Middle frontal gyrus (tissue), 1 donor: Measurements from ENCODE around the gene PPP1R12A.

ENCODE experiments used
- DNase-seq: peaks from one replicate; pipeline ENCODE4 v3.0.0-alpha.2; 2015; ENCODE audit warnings: low spot score; ENCODE audit errors: extremely low spot score

Gene PPP1R12A

DNA sequence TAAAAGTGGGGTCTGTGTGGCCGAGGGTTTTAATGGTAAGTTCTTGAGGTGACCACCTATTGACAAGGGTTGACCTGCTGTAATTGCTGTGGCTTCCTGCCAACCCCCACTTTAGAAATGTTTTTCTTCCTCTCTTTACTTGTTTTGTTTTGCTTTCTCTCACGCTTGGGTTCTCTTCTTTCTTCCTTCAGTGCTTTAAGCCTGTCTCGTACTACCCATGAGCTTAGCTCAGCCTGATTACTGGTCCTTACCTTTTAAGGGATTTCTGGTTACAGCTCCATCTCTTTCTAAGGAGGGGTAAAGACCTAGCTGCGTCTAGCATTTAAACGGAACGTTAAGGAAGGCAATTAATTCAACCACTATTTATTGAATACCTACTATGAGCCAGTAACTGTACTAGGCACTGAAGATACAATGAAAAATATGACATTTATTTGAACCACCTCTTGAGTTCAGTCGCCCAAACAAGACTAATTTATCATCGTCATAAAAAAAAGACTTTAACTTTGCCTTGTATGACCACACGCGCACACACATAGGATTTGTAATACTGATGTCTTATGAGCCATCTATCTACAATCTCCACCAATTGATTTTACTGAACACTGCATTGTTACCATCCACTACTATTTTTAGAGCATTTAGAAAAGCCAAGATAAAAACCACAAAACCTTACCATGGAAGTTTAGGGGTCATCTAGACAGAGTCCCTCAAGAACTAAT lies 888 bp upstream of the PPP1R12A start:
- no peak for DNase-seq

DNA sequence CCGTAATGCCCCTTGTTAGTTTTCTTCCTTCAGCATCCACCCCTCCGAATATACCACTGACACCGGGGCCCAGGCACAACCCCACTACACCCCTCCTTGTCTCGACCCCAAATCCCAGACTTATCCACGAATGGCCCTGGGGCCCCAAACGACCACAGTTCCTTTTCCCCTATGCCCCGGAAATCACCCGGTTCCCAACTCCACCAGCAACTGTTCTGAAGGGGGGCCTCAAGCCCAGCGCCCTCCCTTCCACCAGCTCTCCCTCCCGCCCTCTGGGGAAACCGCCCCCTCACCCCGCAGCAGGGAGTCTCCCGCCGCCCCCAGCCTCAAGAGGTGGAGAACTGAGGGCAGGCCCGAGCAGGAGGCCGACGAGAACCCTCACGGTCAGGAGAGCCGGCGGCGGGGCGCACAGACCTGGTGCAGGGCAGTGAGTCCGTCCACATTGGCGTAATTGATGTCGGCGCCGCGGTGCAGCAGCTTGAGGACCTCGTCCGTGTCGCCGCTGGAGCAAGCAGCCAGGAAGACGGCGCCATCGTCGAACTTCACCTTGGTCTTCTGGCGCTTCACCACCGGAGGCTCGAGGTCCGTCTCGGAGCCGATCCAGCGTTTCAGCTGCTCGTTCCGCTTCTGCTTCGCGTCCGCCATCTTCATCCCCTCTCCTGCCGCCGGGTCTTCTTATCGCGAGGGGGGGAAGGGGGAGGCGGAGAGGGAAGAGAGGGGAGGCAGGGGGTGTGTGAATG lies 446 bp downstream of the PPP1R12A start:
- no peak for DNase-seq

DNA sequence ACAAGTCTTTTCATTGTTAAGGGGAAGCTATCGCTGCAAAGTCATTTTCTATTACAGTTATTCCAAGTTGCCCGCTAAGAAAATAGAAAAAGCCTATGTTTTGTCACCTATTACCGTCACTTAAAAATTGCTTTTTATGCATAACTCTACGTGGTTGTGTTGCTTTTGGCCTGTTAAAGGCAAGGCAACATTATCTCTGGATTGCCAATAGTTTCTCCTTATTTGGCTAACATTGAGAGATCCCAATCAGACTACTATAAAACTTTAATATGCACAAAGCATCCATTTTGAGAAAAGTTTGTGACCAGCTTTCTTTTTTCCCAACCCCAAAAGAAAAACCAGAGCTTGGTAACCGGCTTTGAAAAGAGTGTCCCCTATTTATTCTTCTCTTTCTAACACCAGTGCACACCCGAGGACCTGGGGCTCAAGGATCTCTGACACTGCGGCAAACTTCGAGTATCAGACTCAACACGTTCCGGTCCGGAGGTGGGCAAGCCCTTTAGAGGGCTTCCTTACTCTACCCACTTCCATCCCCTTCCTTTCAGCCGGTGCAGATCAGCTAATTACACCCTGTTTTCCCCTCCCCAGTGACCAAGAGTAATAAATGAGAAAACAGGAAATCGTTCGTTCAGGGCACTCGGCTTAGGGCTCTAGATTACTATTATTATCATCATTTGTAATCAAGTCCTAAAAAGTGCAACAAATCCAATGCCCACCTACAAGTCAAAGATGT lies 1.2 kb downstream of the PPP1R12A start:
- DNase-seq = no peak

DNA sequence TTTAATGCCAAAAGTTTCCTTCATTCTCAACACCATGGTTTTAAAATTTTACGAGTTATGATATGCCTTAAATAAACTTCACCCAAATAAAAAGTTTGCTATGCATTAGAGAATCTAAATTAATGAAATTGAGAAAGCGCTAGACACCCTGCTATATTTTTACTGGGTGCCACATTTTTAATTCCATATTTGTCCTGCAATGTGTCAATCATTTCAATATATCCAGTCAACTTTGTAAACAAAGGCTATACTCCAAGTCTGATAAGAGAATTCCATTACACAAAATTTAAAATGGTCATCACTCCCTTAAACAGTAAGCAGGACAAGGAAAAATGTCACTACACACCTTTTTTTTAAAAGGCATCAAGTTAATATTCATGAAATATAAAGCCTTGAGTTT lies 1.9 kb downstream of the PPP1R12A start:
- no peak for DNase-seq

DNA sequence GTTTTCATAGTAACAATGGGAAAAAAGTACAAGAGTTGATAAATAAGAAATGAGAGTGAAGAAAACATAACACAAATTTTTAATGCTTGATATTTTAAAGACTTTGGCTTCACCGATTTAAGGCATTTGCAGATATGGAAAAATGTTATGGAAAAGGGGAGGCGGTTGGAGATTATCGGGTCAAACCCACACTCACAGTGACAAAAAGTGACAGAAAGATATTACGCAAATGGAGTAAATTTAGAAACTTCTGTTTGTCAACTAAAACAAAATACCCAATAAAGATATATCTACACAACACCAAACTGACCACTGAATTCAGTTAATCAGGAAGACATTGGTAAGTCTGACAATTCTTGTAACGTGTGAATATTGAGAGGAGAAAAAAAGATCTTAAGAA lies 2.5 kb downstream of the PPP1R12A start:
- no peak for DNase-seq

DNA sequence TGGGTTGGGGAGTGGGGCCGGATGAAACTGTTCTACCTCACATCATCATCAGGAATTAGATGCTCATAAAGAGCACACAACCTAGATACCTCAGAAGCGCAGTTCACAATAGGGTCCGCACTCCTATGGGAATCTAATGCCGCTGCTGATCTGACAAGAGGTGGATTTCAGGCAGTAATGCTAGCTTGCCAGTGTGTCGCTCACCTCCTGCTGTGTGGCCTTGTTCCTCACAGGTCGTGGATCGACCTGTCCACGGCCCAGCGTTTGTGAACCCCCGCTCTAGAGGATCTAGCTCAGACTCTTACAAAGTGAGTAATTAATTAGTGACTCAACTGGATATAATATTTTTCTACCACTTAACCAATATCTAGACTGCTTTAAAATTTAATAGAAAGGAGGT lies 5.8 kb downstream of the PPP1R12A start:
- DNase-seq = no peak

DNA sequence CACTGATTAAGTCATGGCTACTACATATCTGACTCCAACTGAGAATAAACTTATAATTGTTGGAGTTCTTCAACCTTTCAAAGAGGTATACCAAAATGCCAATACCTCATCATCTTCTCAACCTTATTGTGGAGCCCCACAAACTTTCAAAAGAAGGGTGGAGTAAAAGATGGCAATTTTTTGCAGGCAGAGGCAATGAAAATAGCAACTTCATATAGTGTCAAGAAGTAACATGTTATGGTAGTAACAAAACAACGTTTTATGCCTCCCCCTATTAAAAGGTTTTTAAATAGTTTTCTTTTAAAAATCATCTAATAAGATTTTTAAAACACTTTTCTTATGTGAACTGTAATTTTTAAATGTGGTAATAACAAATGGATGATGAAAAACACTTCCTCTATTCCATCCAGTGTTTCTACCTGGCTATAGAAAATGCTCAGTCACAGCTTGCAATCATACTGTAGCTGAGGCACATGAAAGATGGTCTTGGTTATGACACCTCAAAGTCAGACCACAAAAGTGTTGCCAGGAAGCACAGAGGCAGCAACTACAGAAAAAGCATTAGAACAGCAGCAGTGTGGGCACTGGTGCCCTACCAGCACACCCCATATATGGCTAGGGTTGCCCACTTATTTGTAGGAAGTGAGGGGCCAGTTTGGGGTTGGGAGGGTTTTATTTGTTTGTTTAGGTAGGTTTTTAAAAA lies 7.0 kb downstream of the PPP1R12A start:
- DNase-seq = no peak

DNA sequence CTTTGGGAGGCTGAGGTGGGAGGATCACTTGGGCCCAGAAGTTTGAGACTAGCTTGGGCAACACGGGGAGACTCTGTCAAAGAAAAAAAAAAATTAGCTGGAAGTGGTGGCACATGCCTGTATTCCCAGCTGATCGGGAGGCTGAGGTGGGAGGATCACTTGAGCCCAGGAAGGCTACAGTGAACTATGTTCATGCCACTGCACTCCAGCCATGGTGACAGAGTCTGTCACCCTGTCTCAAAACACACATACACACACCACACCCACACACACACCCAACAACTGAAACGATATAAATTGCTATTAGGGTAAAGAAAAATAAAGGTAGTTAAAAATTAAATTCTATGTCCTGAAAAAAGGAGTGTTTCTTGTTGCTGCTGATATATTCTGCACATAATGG lies 7.9 kb downstream of the PPP1R12A start:
- DNase-seq = no peak

DNA sequence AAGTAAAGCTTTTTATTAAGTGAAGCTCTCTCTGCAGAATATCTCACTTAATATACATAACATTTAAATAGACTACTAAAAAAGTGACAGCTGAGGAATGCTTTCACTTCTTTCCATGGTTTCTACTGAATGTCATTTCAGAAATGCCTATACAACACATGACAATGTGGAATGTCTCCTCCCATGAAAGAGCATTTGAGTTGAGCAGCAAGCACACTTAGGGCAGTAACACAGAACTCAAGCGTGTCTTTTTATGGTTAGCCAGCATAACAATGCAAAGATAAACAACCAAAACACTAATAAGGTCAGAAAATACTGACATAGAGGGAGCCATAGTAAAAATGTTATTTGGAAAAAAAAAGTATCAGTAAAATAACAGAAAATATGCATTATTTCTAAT lies 9.4 kb downstream of the PPP1R12A start:
- no peak for DNase-seq

DNA sequence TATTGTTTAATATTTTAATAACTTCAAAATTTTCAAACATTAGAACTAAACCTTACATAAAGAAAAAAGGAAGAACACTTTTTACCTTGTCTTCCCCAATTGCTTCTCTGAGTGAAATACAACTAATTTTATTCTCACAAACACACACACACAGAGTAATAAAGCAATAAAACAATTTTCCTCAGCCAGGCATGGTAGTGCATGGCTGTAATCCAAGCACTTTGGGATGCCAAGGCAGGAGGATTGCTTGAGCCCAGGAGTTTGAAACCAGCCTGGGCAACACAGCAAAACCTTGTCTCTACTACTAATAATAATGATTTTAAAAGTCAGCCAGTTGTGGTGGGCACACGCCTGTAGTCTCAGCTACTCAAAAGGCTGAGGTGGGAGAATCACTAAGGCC lies 13.1 kb downstream of the PPP1R12A start:
- no peak for DNase-seq

DNA sequence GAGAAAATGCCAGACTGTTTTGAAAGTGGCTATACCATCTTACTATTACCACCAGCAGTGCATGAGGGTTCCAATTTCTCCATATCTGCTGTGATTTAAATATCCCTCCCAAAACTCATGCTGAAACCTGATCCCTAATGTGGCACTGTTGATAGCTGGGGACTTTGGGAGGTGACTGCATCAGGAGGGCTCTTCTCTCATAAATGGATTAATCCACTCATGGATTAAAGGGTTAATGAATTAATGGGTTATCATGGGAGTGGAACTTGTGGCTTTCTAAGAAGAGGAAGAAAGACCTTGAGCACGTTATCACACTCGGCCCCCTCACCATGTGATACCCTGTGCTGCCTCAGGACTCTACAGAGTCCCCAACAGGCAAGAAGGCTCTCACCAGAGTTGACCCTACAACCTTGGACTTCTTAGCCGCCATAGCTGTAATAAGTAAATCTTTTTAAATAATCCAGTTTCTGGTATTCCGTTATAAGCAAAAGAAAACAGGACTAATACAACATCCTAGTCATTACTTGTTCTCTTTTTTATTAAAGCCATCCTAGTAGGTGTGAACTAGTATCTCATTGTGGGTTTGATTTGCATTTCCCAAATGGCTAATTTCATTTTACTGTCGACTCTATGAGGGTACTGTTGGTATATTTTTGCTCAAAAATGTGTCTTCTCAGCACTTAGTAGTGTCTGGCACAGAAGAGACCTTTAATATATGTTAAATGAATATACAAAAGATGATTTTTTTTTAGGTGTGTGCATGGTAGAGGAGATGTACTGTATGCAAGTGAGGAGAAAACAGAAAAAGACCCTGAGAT lies 14.3 kb downstream of the PPP1R12A start:
- no peak for DNase-seq

DNA sequence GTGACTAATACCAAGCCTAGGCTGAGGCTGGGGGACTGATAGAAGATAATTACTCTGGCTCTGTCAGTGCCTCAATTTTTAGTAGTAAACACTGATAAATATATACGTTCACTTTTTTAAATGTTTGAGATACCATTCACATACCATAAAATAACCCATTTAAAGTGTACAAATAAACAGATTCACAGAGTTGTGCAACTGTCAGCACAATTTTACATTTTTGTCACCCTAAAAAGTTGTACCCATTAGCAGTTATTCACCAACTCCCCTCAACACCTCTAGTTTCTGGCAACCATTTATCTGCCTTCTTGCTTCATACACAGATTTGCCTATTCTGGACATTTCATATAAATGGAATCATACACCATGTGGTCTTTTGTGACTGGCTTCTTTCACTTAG lies 15.1 kb downstream of the PPP1R12A start:
- no peak for DNase-seq

DNA sequence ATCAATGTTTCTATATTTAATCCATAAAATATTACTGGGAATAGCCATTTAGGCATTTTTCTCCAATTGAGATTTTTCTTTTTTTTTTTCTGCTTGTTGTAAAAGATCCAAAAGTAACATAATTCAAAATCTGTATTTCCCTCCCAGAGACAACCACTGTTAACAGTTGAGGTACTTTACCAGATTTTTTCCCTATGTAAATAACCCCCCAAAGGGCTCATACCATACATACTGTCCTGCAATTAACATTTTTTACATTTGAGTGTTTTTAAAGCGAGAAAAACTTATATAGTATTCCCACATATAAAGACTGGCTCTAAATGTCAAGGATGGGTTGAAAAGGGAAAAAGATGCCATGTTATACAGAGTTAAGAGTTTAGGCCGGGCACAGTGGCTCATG lies 18.1 kb downstream of the PPP1R12A start:
- DNase-seq = no peak

DNA sequence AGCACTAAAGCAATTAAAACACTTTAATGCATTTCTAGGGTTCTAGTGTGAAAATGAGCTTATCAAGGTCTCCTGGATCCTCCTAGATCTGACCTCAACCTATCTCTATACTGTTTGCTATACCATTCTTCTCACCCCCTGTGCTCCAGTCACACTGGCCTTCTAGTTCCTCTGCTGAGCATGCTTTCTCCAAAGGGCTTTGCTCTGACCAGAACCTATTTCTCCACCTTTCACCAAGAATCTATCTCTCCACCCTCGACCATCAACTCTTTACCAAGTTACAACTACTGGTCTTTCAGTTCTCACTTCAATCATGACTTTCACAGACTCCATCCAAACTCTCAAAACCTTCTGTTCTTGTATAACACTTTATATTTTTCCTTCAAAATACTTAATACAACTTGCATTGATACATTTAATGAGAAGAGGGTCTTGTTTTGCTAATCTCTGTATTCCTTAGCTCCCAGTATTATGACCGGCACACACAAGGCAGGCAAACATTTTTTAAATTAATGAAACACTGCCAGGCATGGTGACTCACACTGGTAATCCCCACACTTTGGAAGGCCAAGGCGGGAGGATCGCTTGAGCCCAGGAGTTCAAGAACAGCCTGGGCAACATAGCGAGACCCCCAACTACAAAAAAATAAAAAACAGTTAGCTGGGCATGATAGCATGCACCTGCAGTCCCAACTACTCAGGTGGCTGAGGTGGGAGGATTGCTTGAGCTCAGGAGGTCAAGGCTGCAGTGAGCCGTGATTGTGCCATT lies 22.8 kb downstream of the PPP1R12A start:
- DNase-seq = no peak

DNA sequence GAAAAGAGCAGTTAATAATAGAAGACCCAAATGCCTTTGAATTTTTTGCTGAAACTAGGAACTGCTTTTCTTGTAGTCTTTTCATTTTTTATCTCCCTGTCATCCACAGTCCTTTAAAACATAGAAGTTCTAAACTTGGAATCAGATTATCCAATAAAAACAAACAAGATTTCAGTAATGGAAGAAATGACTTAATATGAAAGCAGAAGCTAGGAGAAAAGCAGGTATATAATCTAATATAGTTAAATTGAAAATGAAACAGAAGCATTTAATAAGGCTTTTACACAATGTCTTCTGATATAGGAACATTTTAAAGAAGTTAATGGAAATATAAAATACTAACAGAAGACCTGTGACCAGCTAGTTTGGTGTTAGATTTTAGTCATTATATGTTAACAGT lies 26.5 kb downstream of the PPP1R12A start:
- no peak for DNase-seq

DNA sequence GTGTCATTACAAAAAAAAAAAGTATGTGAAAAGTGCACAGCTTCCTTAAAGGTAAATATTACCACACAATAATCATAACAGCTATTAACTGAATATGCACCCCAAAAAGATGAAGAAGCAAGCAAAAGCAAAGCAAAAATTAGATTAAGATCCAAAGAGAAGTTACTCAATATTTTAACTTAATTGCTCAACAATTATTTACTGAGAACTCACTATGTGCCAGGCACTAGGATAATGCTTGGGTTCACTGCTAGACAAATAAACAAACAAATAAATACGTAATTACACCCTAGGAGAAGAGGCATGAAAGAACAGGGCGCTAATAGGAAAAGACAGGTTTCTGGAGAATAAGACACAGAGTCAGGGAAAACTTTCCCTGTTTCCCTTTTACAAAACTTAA lies 33.4 kb downstream of the PPP1R12A start:
- DNase-seq = no peak

DNA sequence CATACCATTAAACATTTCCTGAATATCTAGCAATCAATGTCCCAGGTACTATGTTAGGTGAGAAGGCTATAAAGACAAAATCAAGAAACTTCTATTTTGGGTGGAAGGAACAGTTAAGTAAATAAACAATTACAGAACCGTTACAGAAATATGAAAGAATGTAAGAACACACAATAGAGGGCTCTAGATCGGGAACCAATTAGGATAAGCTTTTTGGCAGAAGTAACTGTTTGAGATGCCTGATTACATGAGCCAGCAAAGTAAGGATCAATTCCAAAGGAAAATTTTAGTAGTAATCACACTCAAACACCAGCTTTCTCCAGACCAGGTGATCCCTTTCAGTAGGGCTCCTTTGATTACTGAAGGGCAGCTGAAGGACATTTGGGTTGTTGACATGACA lies 33.9 kb downstream of the PPP1R12A start:
- no peak for DNase-seq

DNA sequence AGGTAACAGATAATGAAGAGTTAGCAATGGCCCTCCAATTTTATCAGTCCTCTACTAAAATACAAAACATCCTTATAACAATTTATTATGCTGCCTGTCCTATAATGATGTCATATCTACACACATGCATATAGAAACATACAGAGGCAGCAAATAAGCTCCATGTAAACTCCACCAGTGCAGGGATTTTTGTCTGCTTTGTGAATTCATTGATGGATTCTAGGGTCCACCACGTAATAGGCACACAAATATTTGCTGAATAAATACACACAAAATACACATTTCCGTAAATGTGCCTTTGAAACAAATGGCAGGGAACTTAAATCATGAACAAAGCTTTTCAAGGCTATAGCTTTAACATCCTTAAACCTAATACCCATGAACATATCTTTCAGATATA lies 34.7 kb downstream of the PPP1R12A start:
- DNase-seq = no peak

DNA sequence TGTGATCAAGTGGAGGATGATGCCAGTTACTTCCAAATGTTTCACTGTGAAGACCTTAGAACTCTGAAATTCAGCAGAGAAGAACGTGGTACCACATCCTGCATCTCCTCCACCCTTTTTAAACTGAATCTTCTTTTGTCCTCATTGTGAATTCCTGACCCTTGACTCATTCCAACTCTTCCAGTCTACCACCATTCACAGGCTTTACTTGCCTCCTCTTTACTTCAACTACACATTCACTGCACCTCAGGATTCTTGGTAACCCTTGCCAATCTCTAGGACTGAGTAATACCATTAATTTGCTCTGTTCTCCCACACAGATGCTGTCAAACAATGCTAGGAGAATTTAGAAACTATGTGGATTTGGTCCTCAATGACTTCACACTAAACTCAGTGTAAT lies 37.3 kb downstream of the PPP1R12A start:
- no peak for DNase-seq

DNA sequence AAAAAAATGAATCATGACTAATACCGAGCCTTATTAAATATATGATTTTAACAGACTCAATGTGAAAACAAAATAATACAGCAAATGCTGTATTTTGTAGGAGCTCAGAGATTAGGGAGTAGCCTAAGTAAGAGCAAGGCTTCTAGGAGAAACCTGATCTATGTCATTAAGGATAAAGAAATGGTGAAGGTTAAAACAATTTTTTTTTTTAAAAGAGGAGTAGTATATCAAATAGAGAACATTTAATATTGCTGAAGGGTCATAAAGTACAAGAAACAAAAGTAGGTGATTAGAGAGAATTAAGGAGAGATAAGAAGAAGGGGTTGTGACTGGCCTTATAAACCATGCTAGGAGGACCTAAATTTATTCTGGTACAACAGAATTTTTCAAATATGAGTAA lies 39.1 kb downstream of the PPP1R12A start:
- DNase-seq = no peak
